ENCODE measurements around the gene SEZ6. TPM values are rescaled to one million over a fixed set of nuclear protein-coding genes. Genes with fewer than 3 reads are reported as not detected.

Gene SEZ6
- total RNA-seq, 2 donors from 2014 or later = 0.35 TPM; not detected in 1

- Histone ChIP-seq H3K27ac (no peak overlapping the region), H3K9me3 (no peaks in the 10 kb centered on the region), H3K36me3 (no peaks in the 10 kb centered on the region), H3K4me1 (no peaks in the 10 kb centered on the region), H3K4me3 (no peak overlapping the region), H3K27me3 (no peaks in the 10 kb centered on the region)
- no peak for TF ChIP-seq CTCF (IDR thresholded peaks at IDR 0.05)
- no peak for DNase-seq (ENCODE audit: low spot score)
Observed at GRCh38 chr17:28991779-28992178, 14.1 kb downstream of the SEZ6 start.

- Histone ChIP-seq H3K36me3 (no peaks in the 10 kb centered on the region), H3K4me1 (no peaks in the 10 kb centered on the region), H3K27ac (no peak overlapping the region), H3K9me3 (no peaks in the 10 kb centered on the region), H3K27me3 (no peaks in the 10 kb centered on the region), H3K4me3 (no peak overlapping the region)
- DNase-seq (ENCODE audit: low spot score) = no peak
- TF ChIP-seq CTCF (IDR thresholded peaks at IDR 0.05) = no peak
Observed at GRCh38 chr17:28989028-28989427, 16.8 kb downstream of the SEZ6 start.

GRCh38 chr17:28988475-28988874, 17.4 kb downstream of the SEZ6 start:
- Histone ChIP-seq H3K4me1 (peaks cover 0 to 1% of the 10 kb centered on the region in 2 donors), H3K27me3 (no peaks in the 10 kb centered on the region), H3K36me3 (no peaks in the 10 kb centered on the region), H3K27ac (no peak overlapping the region), H3K4me3 (no peak overlapping the region), H3K9me3 (no peaks in the 10 kb centered on the region)
- no peak for DNase-seq (ENCODE audit: low spot score)
- no peak for TF ChIP-seq CTCF (IDR thresholded peaks at IDR 0.05)

- no peaks in the 10 kb centered on the region for H3K27me3 ChIP-seq
- no peak overlapping the region for H3K4me3 ChIP-seq
- H3K4me1 ChIP-seq = peaks cover 0 to 12% of the 10 kb centered on the region in 2 donors
- H3K36me3 ChIP-seq = no peaks in the 10 kb centered on the region
- H3K9me3 ChIP-seq = no peaks in the 10 kb centered on the region
- H3K27ac ChIP-seq = no peak overlapping the region
- no peak for DNase-seq (ENCODE audit: low spot score)
- TF ChIP-seq CTCF (IDR thresholded peaks at IDR 0.05) = no peak
Observed at GRCh38 chr17:28986714-28987655, 18.8 kb downstream of the SEZ6 start.

GRCh38 chr17:28985950-28986713, 19.7 kb downstream of the SEZ6 start:
- H3K9me3 ChIP-seq = no peaks in the 10 kb centered on the region
- no peak overlapping the region for H3K4me3 ChIP-seq
- H3K27ac ChIP-seq = no peak overlapping the region
- no peak for TF ChIP-seq CTCF (IDR thresholded peaks at IDR 0.05)
- no peaks in the 10 kb centered on the region for H3K27me3 ChIP-seq
- no peak for DNase-seq (ENCODE audit: low spot score)
- no peaks in the 10 kb centered on the region for H3K36me3 ChIP-seq
- peaks cover 0 to 12% of the 10 kb centered on the region in 2 donors for H3K4me1 ChIP-seq
